GM21529 (cell line): Measurements from ENCODE around the gene UNC13B.
A peak's percentile ranks its signal among the peaks of the same experiment; 100 is the strongest.
"Not testable (repeated sequence)": the region's sequence is repeated elsewhere in the genome, so short reads cannot be mapped to it uniquely, and the experiment has no call there.

Source experiments
- ATAC-seq: cut with Tn5 transposase; IDR thresholded peaks from one replicate; pipeline ENCODE4 v1.9.1; 2021; ENCODE audit not compliant: unreplicated experiment

UNC13B gene

GRCh38 chr9:35161713-35162604, at the start of gene UNC13B:
UNC13B (plus strand) TSS chr9:35162009; CDS start chr9:35162284, 275 bp downstream.
- peak; percentile 70 for ATAC-seq

- no peak for ATAC-seq
Observed at GRCh38 chr9:35112257-35113020, 49.4 kb upstream of the UNC13B start.

- peak; percentile 15 for ATAC-seq
Observed at GRCh38 chr9:35114113-35114839, 47.5 kb upstream of the UNC13B start.

- no peak for ATAC-seq
Observed at GRCh38 chr9:35114840-35115628, 46.8 kb upstream of the UNC13B start.

- ATAC-seq, result peak; percentile 52
Observed at GRCh38 chr9:35115680-35116538, 45.9 kb upstream of the UNC13B start, which contains the start of gene ATOSB. ATOSB (minus strand) TSS chr9:35115862; CDS start chr9:35108274, 7,588 bp downstream.

- ATAC-seq, result no peak
Observed at GRCh38 chr9:35116539-35116897, 45.3 kb upstream of the UNC13B start.

GRCh38 chr9:35116898-35117551, 44.8 kb upstream of the UNC13B start:
- peak; percentile 43 for ATAC-seq

- ATAC-seq, result no peak
Observed at GRCh38 chr9:35134920-35135319, 26.9 kb upstream of the UNC13B start.

- no peak for ATAC-seq
Observed at GRCh38 chr9:35135988-35136387, 25.8 kb upstream of the UNC13B start.

GRCh38 chr9:35136866-35137265, 24.9 kb upstream of the UNC13B start:
- no peak for ATAC-seq

GRCh38 chr9:35140093-35140492, 21.7 kb upstream of the UNC13B start:
- no peak for ATAC-seq

GRCh38 chr9:35142037-35142436, 19.8 kb upstream of the UNC13B start:
- ATAC-seq, result no peak

- ATAC-seq, result not testable (repeated sequence)
Observed at GRCh38 chr9:35147941-35148563, 13.8 kb upstream of the UNC13B start.

- no peak for ATAC-seq
Observed at GRCh38 chr9:35152926-35153325, 8.9 kb upstream of the UNC13B start.

GRCh38 chr9:35156781-35157180, 5.0 kb upstream of the UNC13B start:
- no peak for ATAC-seq

- not testable (repeated sequence) for ATAC-seq
Observed at GRCh38 chr9:35157836-35158235, 4.0 kb upstream of the UNC13B start.

- ATAC-seq, result peak; percentile 29
Observed at GRCh38 chr9:35158501-35159280, 3.1 kb upstream of the UNC13B start.
